ENCODE results near the gene WDSUB1. TPM values are rescaled to one million over a fixed set of nuclear protein-coding genes. Genes with fewer than 3 reads are reported as not detected.

Gene WDSUB1
- total and polyA plus RNA-seq, 2 of the 4 experiments (the other 2 are of a cell fraction), result 4.8 to 5.2 TPM

- peaks cover 2% of the 10 kb centered on the region for H3K4me1 ChIP-seq (ENCODE audit: control insufficient read depth, insufficient read depth, low read length)
- no CpG with 5 or more reads among the region's 6 CpGs for WGBS, 2 experiments (ENCODE audit: extremely low coverage in 2 of 2, insufficient read length in 1 of 2)
- POLR2A ChIA-PET (ENCODE audit: unreplicated experiment), result interaction anchor here (0.6 kb wide), 1 partner anchor 692 kb away, joined by 3 read pairs; no protein-coding TSS in a partner anchor
These were observed 3.0 kb downstream of the WDSUB1 start for GRCh38 chr2:159283529-159283928.

More at GRCh38 chr2:159283529-159283928, 3.0 kb downstream of the WDSUB1 start:
- H3K9me3 ChIP-seq (ENCODE audit: control insufficient read depth, insufficient read depth, low read length), result no peaks in the 10 kb centered on the region
- H4K8ac ChIP-seq (ENCODE audit: low read depth in 2 of 2, low read length in 2 of 2), result no peak overlapping the region
- H3K9me1 ChIP-seq (ENCODE audit: insufficient read depth, low read length), result no peaks in the 10 kb centered on the region; the same call in 1 of the 2 replicates
- H4K5ac ChIP-seq (ENCODE audit: low read depth, low read length), result no peak overlapping the region
- H3K27me3 ChIP-seq (ENCODE audit: control insufficient read depth, insufficient read depth, low read length), result no peaks in the 10 kb centered on the region
- no peak for TF ChIP-seq RFX5 (IDR thresholded peaks at IDR 0.05; ENCODE audit: low read depth, low read length)
- no peak for TF ChIP-seq MAZ (IDR thresholded peaks at IDR 0.05; ENCODE audit: borderline replicate concordance, low read depth, low read length)
- no peak for TF ChIP-seq FOS (IDR thresholded peaks at IDR 0.05; ENCODE audit: low read depth, low read length)
- TF ChIP-seq RCOR1 (IDR thresholded peaks at IDR 0.05; ENCODE audit: insufficient replicate concordance, low read length), result no peak
- no peak for TF ChIP-seq BHLHE40 (IDR thresholded peaks at IDR 0.05; ENCODE audit: low read depth, low read length)
- TF ChIP-seq SMC3 (IDR thresholded peaks at IDR 0.05; ENCODE audit: low read depth, low read length), result no peak
- no peak overlapping the region for H2AK5ac ChIP-seq (ENCODE audit: low read depth, low read length)
- CTCF ChIA-PET, result no interaction called here
- intact Hi-C loops (cut with micrococcal nuclease) (no loop called here), in situ Hi-C loops (cut with MboI; ENCODE audit: low sequenced_read_pairs) (no loop called here), dilution Hi-C loops (cut with HindIII; ENCODE audit: low sequenced_read_pairs, unreplicated experiment) (no loop called here)
- no peak overlapping the region for H2BK120ac ChIP-seq (ENCODE audit: low read depth, low read length)
- H3K56ac ChIP-seq (ENCODE audit: extremely low read depth, insufficient read depth, low read length), result no peak overlapping the region
- H3K9ac ChIP-seq (ENCODE audit: low read depth, low read length), result no peak overlapping the region
- no peak overlapping the region for H3K18ac ChIP-seq (ENCODE audit: low read depth, low read length)
- H3K27ac ChIP-seq (ENCODE audit: insufficient read depth, low read length), result no peak overlapping the region
- H4K20me1 ChIP-seq (ENCODE audit: insufficient read depth, low read length), result no peaks in the 10 kb centered on the region
- DNase-seq, result no peak
- no peak overlapping the region for H3K4me2 ChIP-seq (ENCODE audit: low read depth, low read length)
- H3K23ac ChIP-seq (ENCODE audit: low read depth, low read length), result no peak overlapping the region
- H3K4ac ChIP-seq (ENCODE audit: low read depth, low read length), result no peak overlapping the region
- no peak for ATAC-seq (ENCODE audit: low read depth)
- no peak overlapping the region for H4K91ac ChIP-seq (ENCODE audit: insufficient read depth, low read depth, low read length)
- H3K79me1 ChIP-seq (ENCODE audit: low read depth in 1 of 2, low read length in 2 of 2), result peaks cover 0 to 21% of the 10 kb centered on the region in 2 experiments; a peak in 2 of 4 replicates
- H3K4me3 ChIP-seq (ENCODE audit: insufficient read depth, low read depth, low read length), result no peak overlapping the region
- H3K14ac ChIP-seq (replicated peaks; ENCODE audit: low read depth, low read length), result no peak overlapping the region
- H2BK15ac ChIP-seq (ENCODE audit: low read depth, low read length), result no peak overlapping the region
- H2AK9ac ChIP-seq (replicated peaks; ENCODE audit: low read depth, low read length, poor library complexity), result no peak overlapping the region
- H2BK5ac ChIP-seq (ENCODE audit: low read depth, low read length, poor library complexity, severe bottlenecking), result no peak overlapping the region
- no TSS peak for BruUV-seq (replicated peaks)
- H2AFZ ChIP-seq (replicated peaks; ENCODE audit: low read length, poor library complexity), result no peak overlapping the region
- H3K36me3 ChIP-seq (ENCODE audit: control insufficient read depth, insufficient read depth, low read length), result peaks cover 5% of the 10 kb centered on the region; the same call in 1 of the 2 replicates
- no peak overlapping the region for H2BK20ac ChIP-seq (ENCODE audit: low read depth, low read length)
